ENCODE data around the gene DNAH6. TPM values are rescaled to one million over a fixed set of nuclear protein-coding genes. Genes with fewer than 3 reads are reported as not detected.

DNAH6 gene
- total and polyA plus RNA-seq, 2 of the 8 experiments (the other 6 are each of a cell fraction or from before 2014, with no cell fraction given): 0.06 to 0.43 TPM

GRCh38 chr2:84799772-84800171 lies 283.5 kb downstream of the DNAH6 start:
- H3K79me2 ChIP-seq (ENCODE audit: control insufficient read depth in 1 of 2, insufficient read depth in 2 of 2, low read length in 2 of 2): no peaks in the 10 kb centered on the region
- peaks cover 3 to 12% (median 9%) of the 10 kb centered on the region in 4 experiments for H3K4me1 ChIP-seq (replicated peaks in 1 of 4; ENCODE audit: control insufficient read depth in 3 of 4, insufficient read depth in 4 of 4, low read length in 3 of 4)
- H3K27ac ChIP-seq (ENCODE audit: low read depth, low read length): no peak overlapping the region
- DNase-seq (ENCODE audit: low read depth in 1 of 2, low spot score in 2 of 2) (no peak), FAIRE-seq (no peak)
- no peak overlapping the region for H3K56ac ChIP-seq (replicated peaks; ENCODE audit: insufficient read length, low read depth, low read length)
- no peak overlapping the region for H3K4ac ChIP-seq (replicated peaks; ENCODE audit: insufficient read length, low read depth, low read length)
- H4K91ac ChIP-seq (replicated peaks; ENCODE audit: insufficient read length, low read length): peak overlapping the region; percentile 36
- H2BK12ac ChIP-seq (ENCODE audit: low read depth, low read length): peak overlapping the region; percentile 97; the same call in 1 of the 2 replicates
- H3K4me2 ChIP-seq (ENCODE audit: insufficient read depth in 1 of 2, low read depth in 2 of 2, low read length in 2 of 2): peak overlapping the region; percentile 7 to 48; a peak in 3 of 4 replicates
- H3K23me2 ChIP-seq (ENCODE audit: low read depth, low read length): no peaks in the 10 kb centered on the region; the same call in 1 of the 2 replicates
- peak overlapping the region; percentile 0 for H2BK120ac ChIP-seq (replicated peaks; ENCODE audit: low read depth, low read length)
- peak overlapping the region in 1 of 4 experiments; percentile 2; a peak in 1 of 8 replicates for H3K4me3 ChIP-seq (ENCODE audit: extremely low read depth in 1 of 4, insufficient read depth in 2 of 4, low read depth in 3 of 4, low read length in 4 of 4)
- no peaks in the 10 kb centered on the region for H3K27me3 ChIP-seq (replicated peaks in 1 of 4; ENCODE audit: control insufficient read depth in 3 of 4, extremely low read depth in 1 of 4, insufficient read depth in 3 of 4, low read length in 3 of 4)
- peak overlapping the region; percentile 90; the same call in 1 of the 2 replicates for H2BK5ac ChIP-seq (ENCODE audit: low read depth, low read length)
- no peak overlapping the region for H4K5ac ChIP-seq (ENCODE audit: insufficient read length, low read depth, low read length)
- ChIA-PET POLR2A (ENCODE audit: partially characterized antibody) (interaction anchor here (0.5 to 1.2 kb wide), 2 partner anchors 20 to 156 kb away, joined by 3 to 4 read pairs; no protein-coding TSS in a partner anchor), CTCF (ENCODE audit: partially characterized antibody) (interaction anchor here (2.0 kb wide), 1 partner anchor 59 kb away, joined by 5 read pairs; no protein-coding TSS in a partner anchor)
- H3K23ac ChIP-seq (ENCODE audit: insufficient read length): no peak overlapping the region
- H4K8ac ChIP-seq (ENCODE audit: extremely low read depth, insufficient read depth, low read length): no peak overlapping the region
- WGBS, 2 experiments (ENCODE audit: extremely low coverage in 1 of 2, insufficient coverage in 1 of 2, insufficient read length in 1 of 2, insufficient replicate concordance in 2 of 2, low coverage in 1 of 2, low lambda C conversion rate in 2 of 2, missing lambda C conversion rate in 1 of 2): 91% methylated on average over 1 of the region's 1 CpG; no CpG with 5 or more reads in 1 of the 2 experiments
- peak overlapping the region; percentile 79; the same call in 1 of the 2 replicates for H3K18ac ChIP-seq (ENCODE audit: extremely low read depth, low read length)
- 0 out of 2 replicates have a peak overlapping the region, but pooled peaks have one; percentile 96 for H2BK20ac ChIP-seq (ENCODE audit: low read length)
- no peak overlapping the region for H2AFZ ChIP-seq (ENCODE audit: low read length)
- H3K79me1 ChIP-seq (ENCODE audit: low read depth, low read length): no peaks in the 10 kb centered on the region
- no peaks in the 10 kb centered on the region for H3K36me3 ChIP-seq (ENCODE audit: control insufficient read depth in 2 of 4, insufficient read depth in 4 of 4, low read length in 3 of 4)
- 0 out of 2 replicates have a peak overlapping the region, but pooled peaks have one; percentile 34 for H2AK5ac ChIP-seq (ENCODE audit: low read depth, low read length)
- no peaks in the 10 kb centered on the region for H3K9me3 ChIP-seq (ENCODE audit: insufficient read depth in 2 of 2, low read depth in 1 of 2, low read length in 1 of 2)
- H2BK15ac ChIP-seq (ENCODE audit: low read length): 0 out of 2 replicates have a peak overlapping the region, but pooled peaks have one; percentile 46
- H3K14ac ChIP-seq (ENCODE audit: insufficient read length): no peak overlapping the region
- H4K20me1 ChIP-seq (replicated peaks in 1 of 2; ENCODE audit: control insufficient read depth in 1 of 2, insufficient read depth in 2 of 2, low read length in 2 of 2): no peaks in the 10 kb centered on the region
- no peak overlapping the region for H3K9ac ChIP-seq (replicated peaks in 1 of 4; ENCODE audit: extremely low read depth in 1 of 4, low read depth in 3 of 4, low read length in 3 of 4)
- TF ChIP-seq GABPA (IDR thresholded peaks at IDR 0.05; ENCODE audit: borderline replicate concordance, insufficient read depth, low read length) (no peak), RXRA (IDR thresholded peaks at IDR 0.05; ENCODE audit: insufficient read depth, low read depth, low read length) (no peak), CBX8 (IDR thresholded peaks at IDR 0.05; ENCODE audit: borderline replicate concordance, low read depth, low read length) (no peak), RAD21 (IDR thresholded peaks at IDR 0.05 in 1 of 2, conservative IDR thresholded peaks at IDR 0.05 in 1 of 2; ENCODE audit: low read depth in 2 of 2, low read length in 2 of 2) (no peak)
